ENCODE measurements around the gene TWSG1. TPM values are rescaled to one million over a fixed set of nuclear protein-coding genes. Genes with fewer than 3 reads are reported as not detected.

Gene TWSG1
- total and polyA plus RNA-seq, 10 of the 15 experiments (the other 5 are each of a cell fraction or from before 2014, with no cell fraction given): 11.1 to 45.1 (median 27.7) TPM

DNA sequence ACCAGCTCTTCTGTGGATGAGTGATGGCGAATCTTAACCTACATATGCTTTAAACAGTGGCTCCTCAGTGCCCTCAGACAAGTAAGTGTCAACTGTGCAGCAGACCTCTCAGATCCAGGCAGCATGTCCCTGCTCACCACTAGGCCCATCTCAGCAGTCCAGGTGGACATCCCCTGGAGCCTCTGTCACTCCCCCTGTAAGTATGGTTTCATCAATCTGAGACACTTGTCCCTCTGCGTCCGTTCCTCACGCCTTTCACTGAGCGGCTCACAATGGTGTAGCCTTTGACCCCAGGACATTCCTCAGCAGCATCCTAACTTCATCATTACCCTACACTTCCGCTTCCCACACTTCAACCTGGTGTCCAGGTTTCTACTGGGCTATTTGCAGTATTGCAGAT, 71.4 kb downstream of the TWSG1 start:
- in situ Hi-C loops (cut with MboI) (no loop called here), intact Hi-C loops (cut with micrococcal nuclease; ENCODE audit: unreplicated experiment) (no loop called here)
- no peaks in the 10 kb centered on the region for H3K27me3 ChIP-seq (replicated peaks in 1 of 2; ENCODE audit: control insufficient read depth in 2 of 2, insufficient read depth in 2 of 2, low read length in 1 of 2)
- no peak overlapping the region for H2AFZ ChIP-seq (ENCODE audit: control insufficient read depth, low read depth, low read length)
- DNase-seq (ENCODE audit: low read depth, low spot score) (no peak), ATAC-seq (no peak), FAIRE-seq (no peak)
- POLR2A ChIA-PET: no interaction called here
- no peaks in the 10 kb centered on the region for H3K4me1 ChIP-seq (ENCODE audit: control insufficient read depth, insufficient read depth, low read length)
- peaks cover 2% of the 10 kb centered on the region; the same call in 2 of the 3 replicates for H3K9me3 ChIP-seq (replicated peaks; ENCODE audit: control insufficient read depth, insufficient read depth, low read length)
- no peaks in the 10 kb centered on the region for H3K79me2 ChIP-seq (ENCODE audit: control insufficient read depth, insufficient read depth, low read length)
- SMC1A ChIA-PET (ENCODE audit: uncharacterized antibody, unreplicated experiment): no interaction called here
- H3K4me2 ChIP-seq (ENCODE audit: control insufficient read depth, insufficient read depth): no peak overlapping the region
- WGBS (ENCODE audit: insufficient coverage, insufficient replicate concordance, low lambda C conversion rate, missing lambda C conversion rate): 95% methylated on average over 6 of the region's 6 CpGs
- RAD21 ChIA-PET (ENCODE audit: unreplicated experiment): interaction anchor here (0.6 kb wide), 1 partner anchor 277 kb away, joined by 3 read pairs; no protein-coding TSS in a partner anchor
- H3K9ac ChIP-seq (ENCODE audit: control insufficient read depth, insufficient read depth, low read length): no peak overlapping the region
- CTCF ChIA-PET: no interaction called here
- no peak overlapping the region for H3K27ac ChIP-seq (ENCODE audit: control insufficient read depth, insufficient read depth)
- no peaks in the 10 kb centered on the region; a peak in 1 of 4 replicates for H3K36me3 ChIP-seq (ENCODE audit: control insufficient read depth in 2 of 2, insufficient read depth in 2 of 2, low read length in 1 of 2)
- no TSS peak for BruUV-seq (replicated peaks)
- H4K20me1 ChIP-seq (ENCODE audit: control insufficient read depth, insufficient read depth): no peaks in the 10 kb centered on the region
- no peak overlapping the region for H3K4me3 ChIP-seq
- no peak for TF ChIP-seq ASH2L (IDR thresholded peaks at IDR 0.05; ENCODE audit: borderline replicate concordance, low read depth)
- TF ChIP-seq, protein P1, sequence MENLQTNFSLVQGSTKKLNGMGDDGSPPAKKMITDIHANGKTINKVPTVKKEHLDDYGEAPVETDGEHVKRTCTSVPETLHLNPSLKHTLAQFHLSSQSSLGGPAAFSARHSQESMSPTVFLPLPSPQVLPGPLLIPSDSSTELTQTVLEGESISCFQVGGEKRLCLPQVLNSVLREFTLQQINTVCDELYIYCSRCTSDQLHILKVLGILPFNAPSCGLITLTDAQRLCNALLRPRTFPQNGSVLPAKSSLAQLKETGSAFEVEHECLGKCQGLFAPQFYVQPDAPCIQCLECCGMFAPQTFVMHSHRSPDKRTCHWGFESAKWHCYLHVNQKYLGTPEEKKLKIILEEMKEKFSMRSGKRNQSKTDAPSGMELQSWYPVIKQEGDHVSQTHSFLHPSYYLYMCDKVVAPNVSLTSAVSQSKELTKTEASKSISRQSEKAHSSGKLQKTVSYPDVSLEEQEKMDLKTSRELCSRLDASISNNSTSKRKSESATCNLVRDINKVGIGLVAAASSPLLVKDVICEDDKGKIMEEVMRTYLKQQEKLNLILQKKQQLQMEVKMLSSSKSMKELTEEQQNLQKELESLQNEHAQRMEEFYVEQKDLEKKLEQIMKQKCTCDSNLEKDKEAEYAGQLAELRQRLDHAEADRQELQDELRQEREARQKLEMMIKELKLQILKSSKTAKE (IDR thresholded peaks at IDR 0.05; ENCODE audit: low read depth, poor library complexity, severe bottlenecking): no peak
- TF ChIP-seq, protein P2, sequence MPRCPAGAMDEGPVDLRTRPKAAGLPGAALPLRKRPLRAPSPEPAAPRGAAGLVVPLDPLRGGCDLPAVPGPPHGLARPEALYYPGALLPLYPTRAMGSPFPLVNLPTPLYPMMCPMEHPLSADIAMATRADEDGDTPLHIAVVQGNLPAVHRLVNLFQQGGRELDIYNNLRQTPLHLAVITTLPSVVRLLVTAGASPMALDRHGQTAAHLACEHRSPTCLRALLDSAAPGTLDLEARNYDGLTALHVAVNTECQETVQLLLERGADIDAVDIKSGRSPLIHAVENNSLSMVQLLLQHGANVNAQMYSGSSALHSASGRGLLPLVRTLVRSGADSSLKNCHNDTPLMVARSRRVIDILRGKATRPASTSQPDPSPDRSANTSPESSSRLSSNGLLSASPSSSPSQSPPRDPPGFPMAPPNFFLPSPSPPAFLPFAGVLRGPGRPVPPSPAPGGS (IDR thresholded peaks at IDR 0.05; ENCODE audit: borderline replicate concordance, insufficient read depth, low read depth, low read length, poor library complexity, severe bottlenecking): no peak
- TF ChIP-seq SREBF2 (IDR thresholded peaks at IDR 0.05; ENCODE audit: low read length): no peak
- TF ChIP-seq KDM1A (IDR thresholded peaks at IDR 0.05; ENCODE audit: borderline replicate concordance): no peak
- no peak for TF ChIP-seq ZNF274 (IDR thresholded peaks at IDR 0.05; ENCODE audit: insufficient read depth, insufficient read length)
- no peak for TF ChIP-seq ETV6 (conservative IDR thresholded peaks at IDR 0.05 in 1 of 2, IDR thresholded peaks at IDR 0.05 in 1 of 2; ENCODE audit: borderline replicate concordance in 1 of 2, low read depth in 1 of 2)
- TF ChIP-seq TBL1XR1 (IDR thresholded peaks at IDR 0.05; ENCODE audit: low read depth, low read length): no peak
- TF ChIP-seq, protein P3, sequence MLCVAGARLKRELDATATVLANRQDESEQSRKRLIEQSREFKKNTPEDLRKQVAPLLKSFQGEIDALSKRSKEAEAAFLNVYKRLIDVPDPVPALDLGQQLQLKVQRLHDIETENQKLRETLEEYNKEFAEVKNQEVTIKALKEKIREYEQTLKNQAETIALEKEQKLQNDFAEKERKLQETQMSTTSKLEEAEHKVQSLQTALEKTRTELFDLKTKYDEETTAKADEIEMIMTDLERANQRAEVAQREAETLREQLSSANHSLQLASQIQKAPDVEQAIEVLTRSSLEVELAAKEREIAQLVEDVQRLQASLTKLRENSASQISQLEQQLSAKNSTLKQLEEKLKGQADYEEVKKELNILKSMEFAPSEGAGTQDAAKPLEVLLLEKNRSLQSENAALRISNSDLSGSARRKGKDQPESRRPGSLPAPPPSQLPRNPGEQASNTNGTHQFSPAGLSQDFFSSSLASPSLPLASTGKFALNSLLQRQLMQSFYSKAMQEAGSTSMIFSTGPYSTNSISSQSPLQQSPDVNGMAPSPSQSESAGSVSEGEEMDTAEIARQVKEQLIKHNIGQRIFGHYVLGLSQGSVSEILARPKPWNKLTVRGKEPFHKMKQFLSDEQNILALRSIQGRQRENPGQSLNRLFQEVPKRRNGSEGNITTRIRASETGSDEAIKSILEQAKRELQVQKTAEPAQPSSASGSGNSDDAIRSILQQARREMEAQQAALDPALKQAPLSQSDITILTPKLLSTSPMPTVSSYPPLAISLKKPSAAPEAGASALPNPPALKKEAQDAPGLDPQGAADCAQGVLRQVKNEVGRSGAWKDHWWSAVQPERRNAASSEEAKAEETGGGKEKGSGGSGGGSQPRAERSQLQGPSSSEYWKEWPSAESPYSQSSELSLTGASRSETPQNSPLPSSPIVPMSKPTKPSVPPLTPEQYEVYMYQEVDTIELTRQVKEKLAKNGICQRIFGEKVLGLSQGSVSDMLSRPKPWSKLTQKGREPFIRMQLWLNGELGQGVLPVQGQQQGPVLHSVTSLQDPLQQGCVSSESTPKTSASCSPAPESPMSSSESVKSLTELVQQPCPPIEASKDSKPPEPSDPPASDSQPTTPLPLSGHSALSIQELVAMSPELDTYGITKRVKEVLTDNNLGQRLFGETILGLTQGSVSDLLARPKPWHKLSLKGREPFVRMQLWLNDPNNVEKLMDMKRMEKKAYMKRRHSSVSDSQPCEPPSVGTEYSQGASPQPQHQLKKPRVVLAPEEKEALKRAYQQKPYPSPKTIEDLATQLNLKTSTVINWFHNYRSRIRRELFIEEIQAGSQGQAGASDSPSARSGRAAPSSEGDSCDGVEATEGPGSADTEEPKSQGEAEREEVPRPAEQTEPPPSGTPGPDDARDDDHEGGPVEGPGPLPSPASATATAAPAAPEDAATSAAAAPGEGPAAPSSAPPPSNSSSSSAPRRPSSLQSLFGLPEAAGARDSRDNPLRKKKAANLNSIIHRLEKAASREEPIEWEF (IDR thresholded peaks at IDR 0.05; ENCODE audit: insufficient replicate concordance, low read depth, low read length): no peak
- TF ChIP-seq ZBED1 (IDR thresholded peaks at IDR 0.05; ENCODE audit: borderline replicate concordance): no peak
- TF ChIP-seq NBN (IDR thresholded peaks at IDR 0.05): no peak
